ENCODE data around the gene RASA2.
"Not testable (repeated sequence)": the region's sequence is repeated elsewhere in the genome, so short reads cannot be mapped to it uniquely, and the experiment has no call there.

RASA2 gene

DNA sequence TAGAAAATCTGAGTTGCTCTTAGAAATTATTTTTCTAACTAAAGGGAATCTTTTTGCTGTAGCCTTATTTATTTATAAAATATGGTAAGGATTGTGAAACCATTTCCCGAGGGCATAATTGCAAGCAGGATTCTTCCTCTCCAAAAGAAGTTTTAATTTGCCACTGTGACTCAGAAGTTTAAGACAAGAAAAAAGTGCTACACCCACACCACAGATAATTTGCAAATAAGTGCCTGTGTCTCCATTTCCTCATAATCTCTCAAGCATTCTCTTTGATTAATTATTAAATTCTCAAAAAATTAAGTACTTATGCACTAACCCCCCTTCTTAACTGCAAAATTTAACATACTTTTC is 43.6 kb downstream of the RASA2 start:
- DNase-seq (ENCODE audit: low read depth in 2 of 2, low spot score in 1 of 2): no peak

DNA sequence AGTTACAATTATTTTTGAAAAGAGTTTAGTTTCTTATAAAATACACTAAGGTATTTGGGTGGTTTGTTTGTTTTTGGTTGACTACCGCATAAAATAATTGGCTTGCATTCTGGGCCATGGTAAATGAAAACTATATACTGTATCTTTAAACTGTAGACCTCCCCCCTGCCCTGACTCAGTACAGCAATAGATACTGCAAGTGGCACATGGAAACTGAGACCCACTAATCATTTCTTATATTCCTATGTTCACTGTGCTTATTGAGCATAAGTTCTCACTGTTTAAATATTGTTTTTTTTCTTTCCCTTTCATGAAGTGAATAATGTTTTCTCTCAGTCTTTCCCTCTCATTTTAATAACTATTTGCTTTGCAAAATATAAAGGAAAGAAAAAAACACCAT is 45.8 kb downstream of the RASA2 start:
- no peak for DNase-seq (ENCODE audit: low read depth in 2 of 2, low spot score in 1 of 2)

DNA sequence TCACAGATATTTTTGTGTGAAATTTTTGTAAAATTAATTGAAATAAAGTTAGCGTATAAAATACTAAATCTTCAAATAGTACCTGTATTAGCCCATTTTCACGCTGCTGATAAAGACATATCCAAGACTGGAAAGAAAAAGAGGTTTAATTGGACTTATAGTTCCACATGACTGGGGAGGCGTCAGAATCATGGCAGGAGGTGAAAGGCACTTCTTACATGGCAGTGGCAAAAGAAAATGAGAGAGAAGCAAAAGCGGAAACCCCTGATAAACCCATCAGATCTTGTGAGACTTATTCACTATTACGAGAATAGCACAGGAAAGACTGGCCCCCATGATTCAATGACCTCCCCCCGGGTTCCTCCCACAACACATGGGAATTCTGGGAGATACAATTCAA is 49.2 kb downstream of the RASA2 start:
- not testable (repeated sequence) for DNase-seq (ENCODE audit: low read depth in 2 of 2, low spot score in 1 of 2)

DNA sequence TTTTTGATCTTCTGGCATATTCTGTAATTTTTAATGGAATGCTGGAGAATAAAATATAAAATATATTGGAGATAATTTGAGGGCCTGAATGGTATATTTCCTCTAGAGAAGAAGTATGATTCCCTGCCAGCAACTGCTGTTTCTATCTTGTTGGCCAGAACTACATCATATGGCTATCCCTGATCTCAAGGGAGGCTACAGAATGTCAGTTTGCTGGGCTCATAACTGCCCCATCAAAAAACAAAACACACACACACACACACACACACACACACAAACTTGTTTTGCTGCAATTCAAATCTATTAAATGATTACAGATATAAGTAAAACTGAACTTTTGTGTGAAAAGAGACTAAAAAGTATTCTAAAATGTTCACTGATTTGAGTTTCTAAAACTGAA is 51.0 kb downstream of the RASA2 start:
- no peak for DNase-seq (ENCODE audit: low read depth in 2 of 2, low spot score in 1 of 2)

DNA sequence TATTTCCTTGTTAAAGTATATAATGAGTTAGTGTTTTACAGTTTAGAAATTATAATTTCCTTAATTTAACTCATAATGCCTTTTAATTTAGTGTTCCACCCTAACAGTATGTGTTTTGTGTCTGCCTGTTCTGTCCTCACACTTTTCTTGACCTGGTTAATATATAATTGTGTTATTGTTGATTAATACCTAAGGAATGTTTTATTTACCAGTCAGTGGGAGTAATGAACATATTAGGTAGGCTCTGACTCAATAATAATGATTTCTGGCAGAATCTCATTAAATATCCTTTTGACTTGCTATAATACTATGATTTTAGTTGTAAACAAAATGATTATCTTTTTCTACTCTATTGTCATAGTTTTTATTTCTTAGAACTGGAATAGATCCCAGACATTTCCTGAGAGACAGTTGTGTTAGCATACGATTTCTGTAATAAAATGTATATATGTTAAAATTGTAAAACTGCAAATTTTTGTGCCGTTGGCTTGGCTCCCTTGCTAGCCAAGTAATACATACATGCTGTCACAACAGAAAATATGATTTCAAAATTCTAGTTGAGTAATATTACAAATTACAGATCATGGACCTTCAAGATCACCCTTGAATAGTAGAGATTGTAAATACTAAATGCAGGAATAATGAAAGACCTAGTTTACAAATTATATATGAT is 51.9 kb downstream of the RASA2 start:
- no peak for DNase-seq (ENCODE audit: low read depth in 2 of 2, low spot score in 1 of 2)

DNA sequence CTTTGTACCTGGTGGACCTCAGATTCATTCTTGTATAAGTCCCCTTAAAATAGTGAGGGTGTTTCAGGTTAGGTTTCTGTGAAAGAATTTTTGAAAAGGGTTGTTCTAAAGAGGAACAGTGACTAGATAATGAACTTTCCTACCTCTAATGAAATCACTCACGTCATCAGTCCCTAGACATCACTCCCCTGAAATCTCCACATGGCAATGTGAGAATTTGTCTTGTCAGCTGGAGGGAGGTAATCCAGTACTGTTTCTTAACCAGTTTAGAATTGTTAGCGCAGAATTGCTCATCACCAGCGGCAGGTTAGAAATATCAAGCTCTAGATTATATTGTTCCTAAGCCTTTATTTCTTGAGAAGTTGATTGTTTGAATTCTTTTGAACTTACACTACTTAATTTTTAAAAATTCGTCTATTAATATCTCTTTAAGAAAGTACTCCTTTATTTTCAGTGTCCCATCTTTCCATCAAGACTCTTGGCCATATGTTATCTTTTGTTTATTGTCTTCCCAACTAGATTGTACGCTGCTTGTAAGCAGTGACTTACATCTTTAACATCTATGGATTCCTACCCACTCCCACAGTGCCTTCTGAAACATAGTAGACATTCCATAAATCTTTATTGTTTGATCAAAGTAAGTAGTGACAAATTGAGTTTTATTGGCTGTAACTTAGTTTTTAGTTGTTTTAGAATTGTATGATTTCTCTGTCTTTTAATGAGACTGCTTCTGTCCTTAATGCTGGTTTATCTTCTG is 52.8 kb downstream of the RASA2 start:
- DNase-seq (ENCODE audit: low read depth in 2 of 2, low spot score in 1 of 2): no peak

DNA sequence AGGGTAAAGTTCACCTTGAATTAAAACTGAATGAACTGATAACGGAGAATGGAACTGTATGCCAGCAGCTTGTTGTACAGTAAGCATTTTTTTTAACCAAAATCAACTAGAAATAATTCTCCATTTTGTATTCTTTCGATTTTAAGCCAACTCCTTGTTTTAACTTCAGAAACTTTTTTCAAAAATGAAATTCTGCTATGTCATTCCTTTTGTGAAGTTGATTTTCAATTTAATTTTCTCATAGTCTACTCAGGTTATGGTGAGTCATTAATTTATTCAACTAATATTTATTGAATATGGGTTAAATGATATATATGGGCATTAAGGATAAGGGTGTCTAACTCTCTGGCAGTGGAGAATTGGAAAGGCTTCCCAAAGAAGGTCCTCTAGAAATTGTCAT is 53.7 kb downstream of the RASA2 start:
- no peak for DNase-seq (ENCODE audit: low read depth in 2 of 2, low spot score in 1 of 2)

DNA sequence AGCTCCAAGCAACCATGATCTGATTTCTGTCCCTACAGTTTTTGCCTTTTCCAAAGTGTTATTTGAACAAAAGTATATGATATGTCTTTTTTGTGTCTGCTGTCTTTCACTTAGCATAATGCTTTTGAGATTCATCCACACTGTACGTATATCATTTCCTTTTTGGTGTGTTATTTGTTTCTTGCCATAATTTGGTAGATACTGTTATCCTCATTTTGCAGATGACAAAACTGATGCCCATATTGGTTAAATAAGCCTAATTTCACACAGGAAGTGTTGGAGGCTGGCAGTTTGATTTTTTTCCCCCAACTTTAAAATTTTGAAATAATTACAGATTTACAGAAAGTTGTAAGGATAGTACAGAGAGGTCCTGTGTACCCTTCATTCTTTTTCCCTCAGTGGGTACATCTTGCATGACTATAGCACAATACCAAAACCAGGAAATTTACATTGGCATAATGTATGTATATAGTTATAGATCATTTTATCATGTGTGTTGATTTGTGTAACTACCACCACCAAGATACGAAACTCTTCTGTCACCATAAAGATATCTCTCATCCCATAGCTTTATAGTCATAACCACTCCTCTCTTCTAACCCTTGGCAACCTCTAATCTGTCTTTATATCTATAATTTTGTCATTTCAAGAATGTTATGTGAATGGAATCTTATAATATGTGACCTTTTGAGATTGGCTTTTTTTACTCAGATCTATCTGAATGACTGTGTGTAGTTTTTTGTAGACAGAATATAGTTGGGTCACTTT is 55.6 kb downstream of the RASA2 start:
- no peak for DNase-seq (ENCODE audit: low read depth in 2 of 2, low spot score in 1 of 2)

DNA sequence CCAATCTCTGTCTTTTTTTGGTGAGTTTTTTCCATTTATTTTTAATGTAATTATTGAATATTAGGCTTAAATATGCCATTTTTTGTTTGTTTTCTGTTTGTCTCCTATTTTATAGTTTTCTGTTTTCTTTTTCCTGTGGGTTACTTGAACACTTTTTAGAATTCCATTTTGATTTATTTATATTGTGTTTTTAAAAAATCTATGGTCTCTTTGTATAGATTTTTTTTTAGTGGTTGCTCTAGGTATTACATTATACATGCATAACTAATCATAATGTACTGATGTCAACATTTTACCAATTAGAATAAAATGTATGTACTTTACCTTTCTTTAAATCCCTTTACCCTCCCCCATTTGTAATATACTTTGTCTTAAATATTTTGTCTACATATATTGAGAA is 56.2 kb downstream of the RASA2 start:
- no peak for DNase-seq (ENCODE audit: low read depth in 2 of 2, low spot score in 1 of 2)

DNA sequence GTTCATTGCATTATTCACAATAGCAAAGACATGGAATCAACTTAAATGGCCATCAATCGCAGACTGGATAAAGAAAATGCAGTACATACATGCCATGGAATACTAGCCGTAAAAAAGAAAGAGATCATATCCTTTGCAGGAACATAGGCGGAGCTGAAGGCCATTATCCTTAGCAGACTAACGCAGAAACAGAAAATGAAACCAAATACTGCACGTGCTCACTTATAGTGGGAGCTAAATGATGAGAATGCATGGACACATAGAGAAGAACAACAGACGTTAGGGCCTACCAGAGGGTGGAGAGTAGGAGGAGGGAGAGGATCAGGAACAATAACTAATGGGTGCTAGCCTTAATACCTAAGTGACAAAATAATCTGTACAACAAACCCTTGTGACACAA is 57.9 kb downstream of the RASA2 start:
- no peak for DNase-seq (ENCODE audit: low read depth in 2 of 2, low spot score in 1 of 2)

DNA sequence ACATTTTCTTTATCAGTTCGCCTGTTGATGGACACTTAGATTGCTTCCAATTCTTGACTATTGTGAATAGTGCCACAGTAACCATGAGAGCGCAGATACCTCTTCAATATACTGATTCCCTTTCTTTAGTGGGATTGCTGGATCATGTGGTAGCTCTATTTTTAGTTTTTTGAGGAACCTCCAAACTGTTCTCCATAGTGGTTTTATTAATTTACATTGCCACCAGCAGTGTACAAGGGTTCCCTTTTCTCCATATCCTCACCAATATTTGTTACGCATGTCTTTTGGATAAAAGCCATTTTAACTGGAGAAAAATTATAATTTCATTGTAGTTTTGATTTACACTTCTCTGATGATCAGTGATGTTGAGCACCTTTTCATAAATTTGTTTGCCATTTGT is 59.3 kb downstream of the RASA2 start:
- DNase-seq (ENCODE audit: low read depth in 2 of 2, low spot score in 1 of 2): no peak

DNA sequence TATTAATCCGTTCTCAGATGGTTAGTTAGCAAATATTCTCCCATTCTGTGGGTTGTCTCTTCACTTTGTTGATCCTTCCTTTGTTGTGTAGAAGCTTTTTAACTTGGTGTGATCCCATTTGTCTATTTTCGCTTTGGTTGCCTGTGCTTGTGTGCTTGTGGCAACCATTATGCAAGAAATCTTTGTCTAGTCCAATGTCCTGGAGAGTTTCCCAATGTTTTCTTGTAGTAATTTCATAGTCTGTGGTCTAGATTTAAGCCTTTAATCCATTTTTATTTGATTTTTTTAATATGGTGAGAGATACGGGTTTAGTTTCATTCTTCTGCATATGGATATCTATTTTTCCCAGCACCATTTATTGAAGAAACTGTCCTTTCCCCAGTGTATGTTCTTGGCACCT is 59.8 kb downstream of the RASA2 start:
- DNase-seq (ENCODE audit: low read depth in 2 of 2, low spot score in 1 of 2): no peak

DNA sequence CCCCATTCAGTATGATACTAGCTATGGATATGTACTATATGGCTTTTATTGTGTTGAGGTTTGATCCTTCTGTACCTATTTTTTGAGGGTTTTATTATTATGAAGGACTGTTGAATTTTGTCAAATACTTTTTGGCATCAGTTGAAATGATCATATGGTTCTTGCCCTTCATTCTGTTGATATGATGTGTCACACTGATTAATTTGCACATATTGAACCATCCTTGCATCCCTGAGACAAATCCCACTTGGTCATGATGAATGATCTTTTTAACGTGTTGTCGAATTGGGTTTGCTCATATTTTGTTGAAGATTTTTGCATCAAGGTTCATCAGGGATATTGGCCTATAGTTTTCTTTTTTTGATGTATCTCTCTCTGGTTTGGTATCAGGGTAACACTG is 61.0 kb downstream of the RASA2 start:
- DNase-seq (ENCODE audit: low read depth in 2 of 2, low spot score in 1 of 2): no peak

DNA sequence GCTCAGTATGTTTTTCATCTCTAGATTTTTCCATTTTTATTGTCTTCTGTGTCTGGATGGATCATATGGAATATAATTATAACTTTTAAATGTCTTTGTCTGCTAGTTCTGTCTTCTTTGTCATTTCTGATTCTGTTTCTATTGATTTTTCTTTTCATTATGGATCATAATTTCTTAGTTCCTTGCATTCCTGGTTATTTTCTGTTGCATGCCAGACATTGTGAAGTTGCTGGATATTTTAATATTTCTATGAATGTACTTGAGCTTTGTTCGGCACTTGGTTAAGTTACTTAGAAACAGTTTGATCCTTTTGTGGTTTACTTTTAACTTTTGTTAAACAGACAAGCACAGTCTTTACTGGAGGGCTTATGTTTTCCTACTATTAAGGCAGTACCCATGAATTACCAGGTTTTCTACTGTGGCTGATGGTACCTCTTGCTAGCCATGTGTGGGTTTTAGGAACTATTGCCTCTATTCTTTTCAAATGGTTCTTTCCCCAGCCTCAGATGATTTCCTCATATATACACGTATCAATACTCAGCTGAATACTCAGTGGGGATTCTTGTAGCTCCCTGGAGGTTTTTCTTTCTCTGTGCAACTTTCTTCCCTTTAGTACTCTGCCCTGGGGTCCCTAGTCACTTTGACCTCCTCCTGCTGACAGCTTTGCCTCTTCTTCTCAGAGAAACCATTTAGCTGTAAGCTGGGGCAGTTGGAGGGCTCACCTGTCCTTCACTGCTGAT is 64.3 kb downstream of the RASA2 start:
- no peak for DNase-seq (ENCODE audit: low read depth in 2 of 2, low spot score in 1 of 2)

DNA sequence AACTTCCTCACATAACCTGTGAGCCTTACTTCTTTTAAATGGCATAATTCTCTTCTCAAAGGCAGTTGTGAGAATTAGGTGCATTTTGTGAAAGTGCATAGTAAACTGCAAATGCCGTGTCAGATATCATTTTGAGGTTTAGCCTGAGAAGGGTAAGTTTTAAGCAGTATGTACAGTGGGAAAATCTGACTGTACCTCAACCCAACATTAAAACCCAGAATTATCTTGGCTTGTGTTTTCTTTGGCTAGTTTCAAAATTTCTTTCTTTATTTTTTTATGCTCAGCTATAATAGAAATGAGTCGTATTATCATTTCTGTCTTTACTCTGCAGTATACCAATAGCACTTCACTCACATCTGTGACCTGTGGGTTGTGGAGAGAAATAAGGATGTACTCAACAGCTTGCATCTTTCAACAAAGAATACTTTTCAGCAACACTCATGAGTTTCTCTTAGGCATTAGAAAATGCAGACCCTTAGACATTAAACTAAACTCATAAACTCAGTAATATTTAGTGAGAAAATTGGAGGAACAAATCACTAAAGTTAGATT is 65.7 kb downstream of the RASA2 start:
- no peak for DNase-seq (ENCODE audit: low read depth in 2 of 2, low spot score in 1 of 2)

DNA sequence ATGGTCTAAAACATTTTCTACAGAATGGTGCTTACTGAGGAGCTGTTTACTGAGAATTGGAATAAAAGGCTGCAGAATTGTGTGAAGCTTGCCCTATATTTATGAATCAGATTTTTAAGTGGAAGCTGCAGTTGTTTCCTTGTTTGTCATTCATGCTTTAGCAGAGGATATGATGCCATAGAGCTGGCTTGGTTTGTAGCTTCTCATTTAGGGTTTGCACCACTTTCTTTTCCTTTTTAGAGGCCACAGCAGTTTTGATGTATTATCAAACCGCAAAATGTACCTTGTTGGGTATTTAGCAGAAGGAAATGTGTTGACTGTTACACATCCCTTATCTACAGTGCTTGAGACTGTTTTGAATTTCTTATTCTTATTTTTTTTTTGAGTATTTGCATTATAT is 66.2 kb downstream of the RASA2 start:
- DNase-seq (ENCODE audit: low read depth in 2 of 2, low spot score in 1 of 2): no peak

DNA sequence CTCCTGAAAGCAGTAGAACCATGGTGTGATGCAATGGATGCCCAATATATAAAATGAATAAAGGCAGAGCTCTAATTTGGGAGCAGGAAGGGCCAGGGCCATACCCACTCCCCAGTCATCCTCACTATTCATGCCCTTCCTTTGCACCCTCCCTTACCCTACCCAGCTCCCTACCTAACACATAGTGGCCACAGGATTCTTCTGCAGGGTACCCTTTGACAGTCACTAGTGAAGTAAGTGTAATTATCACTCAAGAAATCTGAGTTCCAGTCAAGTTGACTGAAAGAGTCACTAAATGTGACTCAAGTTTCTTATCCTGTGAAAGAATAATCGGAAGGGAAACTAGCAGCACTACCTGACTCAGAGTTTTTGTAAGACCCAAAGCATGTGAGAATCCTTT is 69.2 kb downstream of the RASA2 start:
- DNase-seq (ENCODE audit: low read depth in 2 of 2, low spot score in 1 of 2): no peak

DNA sequence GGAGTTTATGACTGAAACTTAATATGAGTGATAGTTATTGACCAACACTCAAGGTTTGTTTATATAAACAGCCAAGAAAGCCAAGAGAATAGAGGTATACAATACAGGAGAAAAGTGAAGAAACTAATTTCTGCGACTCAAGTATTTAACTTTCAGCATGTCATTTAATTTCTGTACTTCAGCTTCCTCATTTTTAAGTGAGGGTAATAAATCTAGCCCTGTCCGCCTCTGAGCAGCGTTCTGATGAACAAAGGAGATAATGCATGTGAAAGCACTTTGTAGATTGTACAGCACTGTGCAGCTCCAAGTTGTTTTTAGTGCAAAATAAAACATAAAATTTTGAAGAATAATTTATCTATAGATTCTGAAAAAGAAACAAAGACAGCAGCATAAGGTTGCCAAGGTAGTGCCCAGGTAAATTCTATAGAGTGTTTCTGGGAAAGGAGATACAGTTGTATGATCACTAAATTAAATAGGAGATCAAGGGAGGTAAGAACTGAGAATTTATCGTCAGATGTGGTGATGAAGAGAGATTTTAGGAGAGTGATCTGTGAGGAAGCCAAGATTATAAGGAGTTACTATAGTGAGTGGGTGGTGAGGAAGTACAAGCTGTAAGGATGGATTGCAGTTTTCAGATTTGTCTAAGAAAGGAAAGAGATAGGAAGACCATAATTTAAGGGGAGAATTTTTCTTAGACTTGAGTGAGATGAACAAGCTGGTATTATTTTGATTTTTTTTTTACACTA is 71.3 kb downstream of the RASA2 start:
- no peak for DNase-seq (ENCODE audit: low read depth in 2 of 2, low spot score in 1 of 2)

DNA sequence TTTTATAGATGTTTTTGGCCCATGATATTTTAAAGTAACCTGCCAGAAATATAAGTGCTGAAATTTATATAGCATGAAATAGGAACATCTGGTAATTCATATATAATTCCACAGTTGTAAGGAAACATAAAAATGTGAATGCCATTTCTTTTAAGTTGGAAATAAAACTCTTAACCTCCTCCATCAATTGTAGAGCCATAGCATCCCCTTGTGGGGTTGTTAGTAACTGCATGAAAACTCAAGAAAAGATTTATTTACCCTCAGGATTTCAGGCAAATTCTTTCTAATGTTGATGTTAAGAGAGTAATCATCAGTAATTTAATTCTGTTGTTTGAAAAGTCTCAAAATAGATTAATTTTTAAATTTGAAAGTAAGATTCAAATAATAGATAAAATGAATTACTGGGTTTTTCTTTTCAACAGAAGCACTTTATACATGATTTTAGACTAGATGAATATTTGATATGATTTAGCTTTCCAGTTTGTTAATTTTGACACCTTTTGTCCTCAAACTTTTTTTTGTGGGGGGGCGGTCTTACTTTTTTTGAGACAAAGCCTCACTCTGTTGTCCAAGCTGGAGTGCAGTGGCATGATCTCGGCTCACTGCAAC is 74.7 kb downstream of the RASA2 start:
- no peak for DNase-seq (ENCODE audit: low read depth in 2 of 2, low spot score in 1 of 2)

DNA sequence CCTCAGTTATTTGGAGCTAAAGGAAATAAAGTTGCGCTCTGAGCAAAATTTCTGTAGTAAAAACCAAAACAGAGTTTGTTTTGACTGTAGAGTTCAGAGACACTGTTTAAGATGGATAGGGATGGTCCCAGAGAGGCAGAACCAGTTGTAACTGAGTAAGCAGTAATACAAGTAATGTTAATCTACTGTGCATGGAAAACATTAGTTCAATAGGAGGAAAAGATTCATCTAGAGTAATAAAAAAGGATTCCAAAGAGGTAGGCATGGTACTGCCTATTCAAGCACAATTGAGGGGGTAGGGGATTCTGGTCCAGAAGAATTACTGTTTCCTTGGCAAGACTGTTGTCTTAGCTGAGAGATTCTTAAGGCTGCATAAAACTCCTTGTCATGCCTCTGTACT is 77.4 kb downstream of the RASA2 start:
- DNase-seq (ENCODE audit: low read depth in 2 of 2, low spot score in 1 of 2): no peak

Data from stimulated activated CD8-positive, alpha-beta memory T cell treated with anti-CD3 and anti-CD28 coated beads, Interleukin-4, amount 100 ng/mL, for 4 hours (primary cell).